ENCODE measurements around the gene GALNT17.

GRCh38 chr7:71636329-71636728 is 504.4 kb downstream of the GALNT17 start:
- no peak for TF ChIP-seq CTCF (tag by site-specific recombination; IDR thresholded peaks at IDR 0.05)
- no peak for TF ChIP-seq EGR2 (tag by site-specific recombination; IDR thresholded peaks at IDR 0.05; ENCODE audit: low read depth)
- TF ChIP-seq REST (tag by site-specific recombination; IDR thresholded peaks at IDR 0.05): no peak
- TF ChIP-seq, protein P1, sequence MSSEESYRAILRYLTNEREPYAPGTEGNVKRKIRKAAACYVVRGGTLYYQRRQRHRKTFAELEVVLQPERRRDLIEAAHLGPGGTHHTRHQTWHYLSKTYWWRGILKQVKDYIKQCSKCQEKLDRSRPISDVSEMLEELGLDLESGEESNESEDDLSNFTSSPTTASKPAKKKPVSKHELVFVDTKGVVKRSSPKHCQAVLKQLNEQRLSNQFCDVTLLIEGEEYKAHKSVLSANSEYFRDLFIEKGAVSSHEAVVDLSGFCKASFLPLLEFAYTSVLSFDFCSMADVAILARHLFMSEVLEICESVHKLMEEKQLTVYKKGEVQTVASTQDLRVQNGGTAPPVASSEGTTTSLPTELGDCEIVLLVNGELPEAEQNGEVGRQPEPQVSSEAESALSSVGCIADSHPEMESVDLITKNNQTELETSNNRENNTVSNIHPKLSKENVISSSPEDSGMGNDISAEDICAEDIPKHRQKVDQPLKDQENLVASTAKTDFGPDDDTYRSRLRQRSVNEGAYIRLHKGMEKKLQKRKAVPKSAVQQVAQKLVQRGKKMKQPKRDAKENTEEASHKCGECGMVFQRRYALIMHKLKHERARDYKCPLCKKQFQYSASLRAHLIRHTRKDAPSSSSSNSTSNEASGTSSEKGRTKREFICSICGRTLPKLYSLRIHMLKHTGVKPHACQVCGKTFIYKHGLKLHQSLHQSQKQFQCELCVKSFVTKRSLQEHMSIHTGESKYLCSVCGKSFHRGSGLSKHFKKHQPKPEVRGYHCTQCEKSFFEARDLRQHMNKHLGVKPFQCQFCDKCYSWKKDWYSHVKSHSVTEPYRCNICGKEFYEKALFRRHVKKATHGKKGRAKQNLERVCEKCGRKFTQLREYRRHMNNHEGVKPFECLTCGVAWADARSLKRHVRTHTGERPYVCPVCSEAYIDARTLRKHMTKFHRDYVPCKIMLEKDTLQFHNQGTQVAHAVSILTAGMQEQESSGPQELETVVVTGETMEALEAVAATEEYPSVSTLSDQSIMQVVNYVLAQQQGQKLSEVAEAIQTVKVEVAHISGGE (tag by site-specific recombination; conservative IDR thresholded peaks at IDR 0.05; ENCODE audit: low read depth): no peak
- TF ChIP-seq GLI4 (tag by site-specific recombination; IDR thresholded peaks at IDR 0.05): no peak
- no peak for TF ChIP-seq ZNF324 (tag by site-specific recombination; IDR thresholded peaks at IDR 0.05)
- TF ChIP-seq ZNF174 (tag by site-specific recombination; IDR thresholded peaks at IDR 0.05): no peak
- TF ChIP-seq ZBTB20 (tag by site-specific recombination; IDR thresholded peaks at IDR 0.05): no peak
- TF ChIP-seq KLF10 (tag by site-specific recombination; IDR thresholded peaks at IDR 0.05): no peak
- no peak for TF ChIP-seq ZFP37 (tag by site-specific recombination; IDR thresholded peaks at IDR 0.05)
- no peak for TF ChIP-seq ZNF701 (tag by site-specific recombination; IDR thresholded peaks at IDR 0.05)
- TF ChIP-seq ZNF549 (tag by site-specific recombination; IDR thresholded peaks at IDR 0.05): no peak

Data from HEK293 (cell line).